B cell (primary cell): ENCODE results near the gene CCNG1. TPM values are rescaled to one million over a fixed set of nuclear protein-coding genes. Genes with fewer than 3 reads are reported as not detected.

Source experiments
- ATAC-seq: fragments of 200-7000 bp; cut with Tn5 transposase; one replicate; pipeline ENCODE4 v1.10.0; 2021; ENCODE audit warnings: low read depth, mild to moderate bottlenecking, moderate number of reproducible peaks, moderate library complexity
- CTCF ChIA-PET: fragments of 350-600 bp; sonication (Branson Sonifier 250); formaldehyde crosslinking; loops from one replicate; lab custom pipeline; 2021; ENCODE audit warnings: antibody characterized with exemption, inconsistent platforms; lab: Charles Lee
- POLR2A ChIA-PET: fragments of 350-600 bp; sonication (Branson Sonifier 250); formaldehyde crosslinking; loops from one replicate; lab custom pipeline; 2021; ENCODE audit warnings: antibody characterized with exemption; lab: Charles Lee
- DNase-seq: peaks from one replicate; pipeline ENCODE4 v3.0.0; 2013
- H2AFZ ChIP-seq: 2 replicates; pipeline ENCODE4 v1.6.1; 2012; ENCODE audit warnings: mild to moderate bottlenecking, low read depth, low read length; ENCODE audit not compliant: insufficient read depth, poor library complexity, severe bottlenecking
- H3K27ac ChIP-seq, 2 donors: 1 replicate in 1 of 2; 2 replicates in 1 of 2; pipeline ENCODE4 v1.5.1; 2012 to 2013; ENCODE audit warnings: low read length in 2 of 2, mild to moderate bottlenecking in 2 of 2, moderate library complexity in 1 of 2
- H3K27me3 ChIP-seq, 4 experiments: fragments of 200-600 bp in 1 of 4; sonication (generic) in 1 of 4; replicated peaks in 1 of 4; 1 replicate in 2 of 4; 2 replicates in 2 of 4; pipeline versions ENCODE4 v1.6.1 to v1.7.0; 2013 to 2016; ENCODE audit warnings: low read length in 3 of 4, mild to moderate bottlenecking in 2 of 4, mixed read lengths in 1 of 4, moderate library complexity in 1 of 4; ENCODE audit not compliant: insufficient read depth in 4 of 4, control insufficient read depth in 3 of 4; ENCODE audit errors: control extremely low read depth in 1 of 4
- H3K36me3 ChIP-seq, 2 experiments: replicated peaks in 1 of 2; 1 replicate in 1 of 2; 2 replicates in 1 of 2; pipeline versions ENCODE4 v1.6.1 to v1.7.1; 2013; ENCODE audit warnings: low read length in 1 of 2; ENCODE audit not compliant: insufficient read depth in 2 of 2, control insufficient read depth in 1 of 2; ENCODE audit errors: control extremely low read depth in 1 of 2, extremely low read depth in 1 of 2
- H3K4me1 ChIP-seq, 2 donors: fragments of 200-600 bp in 1 of 2; sonication (generic) in 1 of 2; 1 replicate in 1 of 2; 2 replicates in 1 of 2; pipeline versions ENCODE4 v1.5.1 to v1.6.1; 2013 to 2017; ENCODE audit warnings: low read length in 2 of 2; ENCODE audit not compliant: control insufficient read depth in 2 of 2, insufficient read depth in 2 of 2
- H3K4me2 ChIP-seq: replicated peaks from 2 replicates; pipeline ENCODE3; 2012; ENCODE audit warnings: mild to moderate bottlenecking, low read depth, low read length; ENCODE audit not compliant: poor library complexity, severe bottlenecking
- H3K4me3 ChIP-seq, 5 experiments: fragments of 200-600 bp in 1 of 5; sonication (generic) in 1 of 5; 1 replicate in 3 of 5; 2 replicates in 2 of 5; pipeline versions ENCODE4 v1.5.1 to v1.7.0; 2011 to 2016; ENCODE audit warnings: low read length in 4 of 5, mild to moderate bottlenecking in 4 of 5, low read depth in 2 of 5, control low read depth in 1 of 5, moderate library complexity in 1 of 5; ENCODE audit not compliant: insufficient read depth in 1 of 5; ENCODE audit errors: control extremely low read depth in 1 of 5, extremely low read depth in 1 of 5
- H3K79me2 ChIP-seq: fragments of 200-600 bp; sonication (generic); one replicate; pipeline ENCODE4 v1.6.0; 2016; ENCODE audit warnings: low read length; ENCODE audit not compliant: control insufficient read depth, insufficient read depth
- H3K9ac ChIP-seq: fragments of 200-600 bp; sonication (generic); 2 replicates; pipeline ENCODE4 v1.6.1; 2017; ENCODE audit warnings: mild to moderate bottlenecking, low read length, moderate library complexity
- H3K9me3 ChIP-seq, 3 donors: one replicate each; pipeline versions ENCODE4 v1.6.1 to v1.7.1; 2013; ENCODE audit warnings: low read length in 2 of 3; ENCODE audit not compliant: control insufficient read depth in 2 of 3, insufficient read depth in 1 of 3; ENCODE audit errors: control extremely low read depth in 1 of 3
- H4K20me1 ChIP-seq: 2 replicates; pipeline ENCODE4 v1.6.0; 2012; ENCODE audit warnings: mild to moderate bottlenecking, low read length; ENCODE audit not compliant: insufficient read depth, control insufficient read depth, poor library complexity, severe bottlenecking
- H3K27ac Mint-ChIP-seq: one replicate; pipeline ENCODE4 v1.8.0; 2021; ENCODE audit warnings: mixed read lengths
- H3K27me3 Mint-ChIP-seq: one replicate; pipeline ENCODE4 v1.8.0; 2021; ENCODE audit warnings: mixed read lengths
- H3K4me1 Mint-ChIP-seq: one replicate; pipeline ENCODE4 v1.8.0; 2021; ENCODE audit warnings: mixed read lengths
- H3K4me3 Mint-ChIP-seq: one replicate; pipeline ENCODE4 v1.8.0; 2021; ENCODE audit warnings: mixed read lengths
- H3K9me3 Mint-ChIP-seq: one replicate; pipeline ENCODE4 v1.8.0; 2022; ENCODE audit warnings: mixed read lengths; ENCODE audit not compliant: insufficient read depth
- CTCF ChIP-seq: fragments of 200-600 bp; IDR thresholded peaks from one replicate; pipeline ENCODE4 v1.8.0; 2022; ENCODE audit warnings: antibody characterized with exemption, mild to moderate bottlenecking
- EZH2 ChIP-seq: IDR thresholded peaks from 2 replicates; pipeline ENCODE4 v1.6.1; 2012; ENCODE audit warnings: borderline replicate concordance, low read depth, mild to moderate bottlenecking, moderate library complexity, low read length; ENCODE audit not compliant: insufficient read depth, poor library complexity, severe bottlenecking
- WGBS: methylation state at CpG from one replicate; pipeline ENCODE4 v1.1.5; 2013; ENCODE audit warnings: missing lambda C conversion rate; ENCODE audit not compliant: insufficient coverage; 5-methylcytosine and 5-hydroxymethylcytosine counted together
- intact Hi-C: fragments of 100-400 bp; cut with micrococcal nuclease; formaldehyde crosslinking; loops from one replicate; pipeline ENCODE4 v1.10.0; 2022
- polyA plus RNA-seq: library from polyadenylated mRNA; depleted of rRNA; stranded (reverse); fragments of >200 nt; gene quantifications from 2 replicates; pipeline ENCODE4 v1.2.3, GENCODE V29; 2012
- total RNA-seq, 2 donors: library from RNA; stranded (reverse); fragments of 120-200 nt in 1 of 2; gene quantifications; 1 replicate in 1 of 2; 2 replicates in 1 of 2; pipeline versions ENCODE4 v1.2.3 to v1.2.4, GENCODE V29; 2013 to 2022

CCNG1 gene
- total and polyA plus RNA-seq, 2 donors (not counting 1 experiment from before 2014, with no cell fraction given) = 29.0 to 80.1 TPM

GRCh38 chr5:163478126-163478981 is 41.0 kb downstream of the CCNG1 start:
- no peak overlapping the region for H3K9ac ChIP-seq
- H4K20me1 ChIP-seq = no peaks in the 10 kb centered on the region
- H2AFZ ChIP-seq = no peak overlapping the region
- H3K4me2 ChIP-seq = no peak overlapping the region
- H3K27me3 Mint-ChIP-seq = no peaks in the 10 kb centered on the region
- H3K79me2 ChIP-seq = no peaks in the 10 kb centered on the region
- H3K4me1 ChIP-seq = no peaks in the 10 kb centered on the region
- no peak overlapping the region for H3K4me3 Mint-ChIP-seq
- CTCF ChIA-PET = no interaction called here
- DNase-seq = no peak
- H3K27me3 ChIP-seq = no peaks in the 10 kb centered on the region
- POLR2A ChIA-PET = no interaction called here
- H3K4me1 Mint-ChIP-seq = no peaks in the 10 kb centered on the region
- TF ChIP-seq CTCF (no peak), EZH2 (no peak)
- peaks cover 3% of the 10 kb centered on the region for H3K9me3 Mint-ChIP-seq
- no peaks in the 10 kb centered on the region for H3K36me3 ChIP-seq
- intact Hi-C loops = loop anchor here (10.0 kb wide), 1 partner anchor 1026 kb away; no protein-coding TSS in a partner anchor
- no peak overlapping the region for H3K27ac Mint-ChIP-seq
- H3K9me3 ChIP-seq = no peaks in the 10 kb centered on the region
- no CpG with 5 or more reads among the region's 2 CpGs for WGBS
- no peak overlapping the region for H3K4me3 ChIP-seq
- H3K27ac ChIP-seq = no peak overlapping the region
- ATAC-seq = no peak

- Histone ChIP-seq H3K9ac (no peak overlapping the region), H3K27ac (no peak overlapping the region), H3K4me1 (no peaks in the 10 kb centered on the region), H4K20me1 (no peaks in the 10 kb centered on the region), H3K4me2 (no peak overlapping the region), H2AFZ (no peak overlapping the region), H3K79me2 (no peaks in the 10 kb centered on the region), H3K4me3 (no peak overlapping the region), H3K36me3 (no peaks in the 10 kb centered on the region), H3K27me3 (no peaks in the 10 kb centered on the region), H3K9me3 (no peaks in the 10 kb centered on the region)
- Mint-ChIP-seq H3K27me3 (no peaks in the 10 kb centered on the region), H3K9me3 (peaks cover 3% of the 10 kb centered on the region), H3K27ac (no peak overlapping the region), H3K4me1 (no peaks in the 10 kb centered on the region), H3K4me3 (no peak overlapping the region)
- no CpG with 5 or more reads among the region's 1 CpG for WGBS
- no peak for ATAC-seq
- ChIA-PET CTCF (no interaction called here), POLR2A (no interaction called here)
- no peak for DNase-seq
- TF ChIP-seq CTCF (no peak), EZH2 (no peak)
- intact Hi-C loops = loop anchor here (10.0 kb wide), 1 partner anchor 1026 kb away; no protein-coding TSS in a partner anchor
Measured at GRCh38 chr5:163478982-163479271, 41.5 kb downstream of the CCNG1 start.
